ENCODE measurements around the gene TRIM67.
"Not testable (repeated sequence)": the region's sequence is repeated elsewhere in the genome, so short reads cannot be mapped to it uniquely, and the experiment has no call there.

TRIM67 gene

DNA sequence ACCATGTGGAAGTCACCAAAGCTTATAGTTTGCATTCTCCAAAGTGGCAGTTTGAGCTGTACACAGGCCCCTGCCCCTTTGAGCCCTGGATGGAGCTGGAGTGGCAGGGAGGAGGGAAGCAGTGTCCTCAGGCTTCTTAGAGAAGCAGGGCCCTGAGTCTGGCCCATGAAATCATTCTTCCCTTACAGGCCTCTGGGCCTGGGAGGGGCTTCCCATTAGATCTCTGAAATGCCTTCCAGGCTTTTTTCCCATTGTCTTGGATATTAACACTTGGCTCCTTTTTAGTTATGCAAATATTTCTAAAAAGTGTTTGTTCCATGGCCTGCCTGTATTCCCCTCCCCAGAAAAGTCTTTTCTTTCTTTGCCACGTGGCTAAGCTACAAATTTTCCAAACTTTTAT lies 10.0 kb upstream of the TRIM67 start:
- Mint-ChIP-seq H3K9me3 (peaks cover 8% of the 10 kb centered on the region), H3K27ac (no peak overlapping the region), H3K4me1 (no peaks in the 10 kb centered on the region), H3K4me3 (no peak overlapping the region), H3K27me3 (ENCODE audit: low read depth) (peaks cover 65% of the 10 kb centered on the region), H3K36me3 (ENCODE audit: low read depth) (no peaks in the 10 kb centered on the region)
- no peak for TF ChIP-seq CTCF (IDR thresholded peaks at IDR 0.05; ENCODE audit: unreplicated experiment in 3 of 3)

- no peak overlapping the region for H3K27ac Mint-ChIP-seq
- no peaks in the 10 kb centered on the region for H3K36me3 Mint-ChIP-seq (ENCODE audit: low read depth)
- no peaks in the 10 kb centered on the region for H3K4me1 Mint-ChIP-seq
- H3K9me3 Mint-ChIP-seq: peaks cover 8% of the 10 kb centered on the region
- peaks cover 78% of the 10 kb centered on the region for H3K27me3 Mint-ChIP-seq (ENCODE audit: low read depth)
- H3K4me3 Mint-ChIP-seq: no peak overlapping the region
- TF ChIP-seq CTCF (IDR thresholded peaks at IDR 0.05; ENCODE audit: unreplicated experiment in 3 of 3): no peak
These were observed 8.1 kb upstream of the TRIM67 start for GRCh38 chr1:231153726-231154125.

DNA sequence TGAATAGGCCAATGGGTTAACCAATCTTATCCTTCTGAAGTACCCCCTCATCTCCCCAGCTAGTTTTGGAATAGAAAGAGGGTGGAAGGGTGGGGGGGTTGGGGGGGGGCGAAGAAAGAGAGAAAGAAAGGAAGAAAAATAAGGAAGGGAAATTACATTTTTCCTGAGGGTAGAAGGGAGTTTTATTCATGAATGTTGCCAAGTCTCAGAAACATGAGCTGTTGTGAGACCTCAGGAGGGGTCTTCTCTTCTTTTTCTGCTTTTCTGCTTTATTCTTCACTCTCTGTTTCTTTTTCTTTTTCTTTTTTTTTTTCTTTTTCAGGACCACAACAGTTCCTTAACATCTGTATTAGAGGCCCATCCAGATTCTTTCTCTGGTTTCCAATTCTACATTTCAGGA lies 6.0 kb upstream of the TRIM67 start:
- Mint-ChIP-seq H3K27ac (no peak overlapping the region), H3K4me3 (no peak overlapping the region), H3K4me1 (no peaks in the 10 kb centered on the region), H3K27me3 (ENCODE audit: low read depth) (peaks cover 84% of the 10 kb centered on the region), H3K36me3 (ENCODE audit: low read depth) (no peaks in the 10 kb centered on the region), H3K9me3 (peaks cover 8% of the 10 kb centered on the region)
- TF ChIP-seq CTCF (IDR thresholded peaks at IDR 0.05; ENCODE audit: unreplicated experiment in 3 of 3): no peak

DNA sequence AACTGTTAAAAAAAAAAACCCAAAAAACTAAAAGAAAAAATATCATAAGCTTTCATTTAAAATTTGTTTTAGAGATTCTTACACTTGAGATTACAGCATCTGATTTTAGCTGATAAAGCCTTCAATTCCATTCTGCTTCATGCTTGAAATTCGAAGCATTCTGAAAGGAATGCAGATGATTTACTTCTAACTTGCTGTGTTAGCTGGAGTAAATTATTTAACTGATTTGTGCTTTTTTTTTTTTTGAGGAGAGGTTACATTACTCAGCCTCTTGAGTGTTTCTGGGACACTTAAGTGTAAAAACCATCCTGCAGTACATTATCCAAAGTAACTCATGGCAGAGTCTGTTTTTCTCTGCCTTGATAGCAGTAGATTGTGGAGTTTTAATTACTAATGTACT lies 4.5 kb upstream of the TRIM67 start:
- peaks cover 2% of the 10 kb centered on the region for H3K9me3 Mint-ChIP-seq
- H3K36me3 Mint-ChIP-seq (ENCODE audit: low read depth): no peaks in the 10 kb centered on the region
- no peak for TF ChIP-seq CTCF (IDR thresholded peaks at IDR 0.05; ENCODE audit: unreplicated experiment in 3 of 3)
- no peak overlapping the region for H3K4me3 Mint-ChIP-seq
- H3K4me1 Mint-ChIP-seq: no peaks in the 10 kb centered on the region
- no peak overlapping the region for H3K27ac Mint-ChIP-seq
- peaks cover 88% of the 10 kb centered on the region for H3K27me3 Mint-ChIP-seq (ENCODE audit: low read depth)

DNA sequence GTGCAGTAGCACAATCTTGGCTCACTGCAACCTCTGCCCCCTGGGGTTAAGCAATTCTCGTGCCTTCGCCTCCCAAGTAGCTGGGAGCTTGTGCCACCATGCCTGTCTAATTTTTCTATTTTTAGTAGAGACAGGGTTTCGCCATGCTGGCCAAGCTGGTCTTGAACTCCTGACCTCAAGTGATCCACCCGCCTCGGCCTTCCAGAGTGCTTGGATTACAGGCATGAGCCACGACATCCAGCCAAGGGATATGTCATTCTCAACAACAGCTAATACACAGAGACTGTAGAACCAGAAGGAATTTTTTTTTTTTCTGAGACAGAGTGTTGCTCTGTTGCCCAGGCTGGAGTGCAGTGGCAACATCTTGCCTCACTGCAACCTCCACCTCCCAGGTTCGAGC lies 3.7 kb upstream of the TRIM67 start:
- not testable (repeated sequence) for H3K36me3 Mint-ChIP-seq (ENCODE audit: low read depth); H3K4me1 Mint-ChIP-seq; H3K27ac Mint-ChIP-seq; H3K9me3 Mint-ChIP-seq; H3K4me3 Mint-ChIP-seq
- H3K27me3 Mint-ChIP-seq (ENCODE audit: low read depth): peaks cover 90% of the 10 kb centered on the region

- peaks cover 88% of the 10 kb centered on the region for H3K27me3 Mint-ChIP-seq (ENCODE audit: low read depth)
- H3K27ac Mint-ChIP-seq: no peak overlapping the region
- no peaks in the 10 kb centered on the region for H3K9me3 Mint-ChIP-seq
- H3K36me3 Mint-ChIP-seq (ENCODE audit: low read depth): no peaks in the 10 kb centered on the region
- no peak for TF ChIP-seq CTCF (IDR thresholded peaks at IDR 0.05; ENCODE audit: unreplicated experiment in 3 of 3)
- peak overlapping the region in 1 of 3 experiments; percentile 16 for H3K4me3 Mint-ChIP-seq
- no peaks in the 10 kb centered on the region for H3K4me1 Mint-ChIP-seq
These were observed 2.5 kb upstream of the TRIM67 start for GRCh38 chr1:231159202-231159962.
